Measurements from ENCODE around the gene PIP4K2A. TPM values are rescaled to one million over a fixed set of nuclear protein-coding genes. Genes with fewer than 3 reads are reported as not detected.

The PIP4K2A gene
- total RNA-seq, 1 donor from 2014 or later: 17.9 TPM

DNA sequence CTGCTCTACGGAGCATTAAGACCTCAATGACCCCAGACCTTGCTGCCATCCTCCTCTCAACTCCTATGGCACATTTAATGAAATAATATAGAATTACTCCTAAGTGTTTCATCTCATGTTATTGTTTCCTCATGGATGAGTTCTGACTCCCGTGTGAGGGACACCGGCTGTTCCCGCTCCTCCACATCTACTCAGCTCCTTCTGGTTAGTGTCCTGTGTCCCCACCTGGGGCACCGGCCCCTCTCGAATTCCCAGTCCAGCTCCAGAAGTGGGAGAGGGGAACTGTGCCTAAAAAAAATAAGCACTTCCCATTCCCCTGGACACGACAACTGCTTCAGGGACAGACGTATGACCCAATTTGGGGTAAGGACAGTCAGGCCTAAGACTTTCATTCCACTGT, 58.3 kb downstream of the PIP4K2A start:
- Histone ChIP-seq H3K4me3 (ENCODE audit: low read depth, low read length) (no peak overlapping the region), H3K36me3 (ENCODE audit: control insufficient read depth, insufficient read depth, low read length) (no peaks in the 10 kb centered on the region), H3K27me3 (ENCODE audit: control insufficient read depth, insufficient read depth, low read length) (no peaks in the 10 kb centered on the region)
- TF ChIP-seq, protein P1, sequence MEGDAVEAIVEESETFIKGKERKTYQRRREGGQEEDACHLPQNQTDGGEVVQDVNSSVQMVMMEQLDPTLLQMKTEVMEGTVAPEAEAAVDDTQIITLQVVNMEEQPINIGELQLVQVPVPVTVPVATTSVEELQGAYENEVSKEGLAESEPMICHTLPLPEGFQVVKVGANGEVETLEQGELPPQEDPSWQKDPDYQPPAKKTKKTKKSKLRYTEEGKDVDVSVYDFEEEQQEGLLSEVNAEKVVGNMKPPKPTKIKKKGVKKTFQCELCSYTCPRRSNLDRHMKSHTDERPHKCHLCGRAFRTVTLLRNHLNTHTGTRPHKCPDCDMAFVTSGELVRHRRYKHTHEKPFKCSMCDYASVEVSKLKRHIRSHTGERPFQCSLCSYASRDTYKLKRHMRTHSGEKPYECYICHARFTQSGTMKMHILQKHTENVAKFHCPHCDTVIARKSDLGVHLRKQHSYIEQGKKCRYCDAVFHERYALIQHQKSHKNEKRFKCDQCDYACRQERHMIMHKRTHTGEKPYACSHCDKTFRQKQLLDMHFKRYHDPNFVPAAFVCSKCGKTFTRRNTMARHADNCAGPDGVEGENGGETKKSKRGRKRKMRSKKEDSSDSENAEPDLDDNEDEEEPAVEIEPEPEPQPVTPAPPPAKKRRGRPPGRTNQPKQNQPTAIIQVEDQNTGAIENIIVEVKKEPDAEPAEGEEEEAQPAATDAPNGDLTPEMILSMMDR (IDR thresholded peaks at IDR 0.05; ENCODE audit: insufficient read depth, low read length, severe bottlenecking): no peak
- DNase-seq (ENCODE audit: low read depth): no peak
- no peak for FAIRE-seq

DNA sequence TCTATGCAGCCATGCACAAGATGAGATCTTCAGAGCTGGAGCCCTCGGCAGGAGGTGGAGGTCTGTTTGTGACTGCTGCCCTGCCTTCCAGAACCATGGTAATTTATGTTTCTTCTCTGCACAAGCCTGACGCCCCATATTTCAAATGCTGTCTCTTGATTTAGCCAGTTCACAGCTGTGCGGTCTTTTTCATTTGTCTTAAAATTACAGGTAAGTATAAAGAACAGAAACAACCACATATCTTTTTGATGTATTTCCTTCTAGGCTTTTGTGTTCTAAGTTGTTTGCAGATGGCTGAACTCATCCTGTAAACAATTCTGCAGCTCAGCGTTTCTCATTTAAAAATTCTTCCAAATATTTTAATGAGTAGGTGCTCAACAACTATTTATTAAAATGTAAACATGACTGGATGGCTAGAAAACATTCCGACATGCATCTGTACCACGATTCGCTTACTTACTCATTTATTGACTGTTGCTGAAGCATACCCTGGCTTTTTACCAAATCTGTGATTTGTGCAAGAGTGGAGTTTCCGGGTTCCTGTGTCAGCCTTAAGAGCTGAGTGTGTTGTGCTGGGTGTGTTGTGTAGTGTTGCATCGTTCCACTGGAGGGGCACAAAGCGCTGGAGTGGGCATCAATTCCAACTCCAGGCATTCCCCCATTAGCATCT, 58.9 kb downstream of the PIP4K2A start:
- Histone ChIP-seq H3K4me3 (ENCODE audit: low read depth, low read length) (no peak overlapping the region), H3K36me3 (ENCODE audit: control insufficient read depth, insufficient read depth, low read length) (no peaks in the 10 kb centered on the region), H3K27me3 (ENCODE audit: control insufficient read depth, insufficient read depth, low read length) (no peaks in the 10 kb centered on the region)
- FAIRE-seq (no peak), DNase-seq (ENCODE audit: low read depth) (peak; percentile 96)
- TF ChIP-seq, protein P1 (IDR thresholded peaks at IDR 0.05; ENCODE audit: insufficient read depth, low read length, severe bottlenecking): no peak

DNA sequence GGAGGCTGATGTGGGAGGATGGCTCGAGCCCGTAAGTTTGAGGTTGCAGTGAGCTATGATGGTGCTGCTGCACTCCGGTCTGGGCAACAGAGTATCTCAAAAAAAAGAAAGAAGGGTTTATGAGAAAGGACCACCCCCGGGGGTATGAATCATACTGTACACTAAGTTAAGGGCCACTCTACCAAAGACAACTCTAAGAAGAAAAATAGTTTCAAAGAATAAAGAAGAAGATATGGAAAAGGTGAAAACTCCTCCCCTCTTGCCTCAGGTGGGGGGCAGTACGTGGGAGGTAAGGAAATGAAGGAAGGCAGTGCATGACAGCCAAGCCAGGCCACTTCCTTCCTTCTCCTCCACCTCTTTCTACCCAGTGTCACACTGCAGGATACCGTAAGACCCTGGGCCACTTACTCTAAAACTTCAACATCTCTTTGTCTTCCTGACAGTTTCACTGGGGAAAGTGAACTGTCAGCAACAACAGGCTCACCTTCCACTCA, 61.3 kb downstream of the PIP4K2A start:
- no peak overlapping the region for H3K4me3 ChIP-seq (ENCODE audit: low read depth, low read length)
- FAIRE-seq (no peak), DNase-seq (ENCODE audit: low read depth) (no peak)
- no peaks in the 10 kb centered on the region for H3K36me3 ChIP-seq (ENCODE audit: control insufficient read depth, insufficient read depth, low read length)
- H3K27me3 ChIP-seq (ENCODE audit: control insufficient read depth, insufficient read depth, low read length): no peaks in the 10 kb centered on the region
- TF ChIP-seq, protein P1 (IDR thresholded peaks at IDR 0.05; ENCODE audit: insufficient read depth, low read length, severe bottlenecking): no peak

DNA sequence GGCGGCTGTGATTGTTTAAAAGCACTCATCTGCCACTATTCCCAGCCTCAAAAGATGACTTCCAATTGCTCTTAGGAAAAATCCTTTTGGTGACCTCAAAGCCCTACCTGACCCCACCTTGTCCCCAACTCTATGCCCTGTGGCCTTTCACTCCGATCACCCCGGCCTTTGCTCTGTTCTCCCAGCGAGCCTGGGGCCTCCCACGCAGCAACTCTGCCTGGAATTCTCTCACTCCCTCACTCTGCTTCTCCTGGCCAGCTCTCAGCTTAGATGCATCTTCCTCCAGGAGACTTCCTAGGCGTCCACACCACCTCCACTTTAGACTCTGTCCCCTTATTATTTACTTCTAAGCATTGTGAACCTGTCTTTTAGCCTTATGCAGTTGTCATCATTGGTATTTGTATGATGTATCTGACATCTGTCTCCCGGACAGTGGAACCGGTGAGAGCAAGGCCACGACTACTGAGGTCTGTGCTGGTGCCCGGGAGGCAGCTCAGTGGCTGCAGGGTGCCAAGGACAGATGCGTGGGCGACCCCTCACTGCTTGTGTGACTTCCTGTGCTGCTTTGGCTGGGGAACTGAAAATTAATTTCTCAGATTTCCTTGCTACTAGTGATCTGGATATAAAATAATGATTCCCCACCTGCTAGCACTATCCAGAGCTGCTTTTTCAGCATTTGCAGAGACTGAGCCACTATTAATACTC, 63.0 kb downstream of the PIP4K2A start:
- no peak overlapping the region for H3K4me3 ChIP-seq (ENCODE audit: low read depth, low read length)
- DNase-seq (ENCODE audit: low read depth) (no peak), FAIRE-seq (no peak)
- H3K36me3 ChIP-seq (ENCODE audit: control insufficient read depth, insufficient read depth, low read length): no peaks in the 10 kb centered on the region
- no peaks in the 10 kb centered on the region for H3K27me3 ChIP-seq (ENCODE audit: control insufficient read depth, insufficient read depth, low read length)
- TF ChIP-seq, protein P1 (IDR thresholded peaks at IDR 0.05; ENCODE audit: insufficient read depth, low read length, severe bottlenecking): no peak

DNA sequence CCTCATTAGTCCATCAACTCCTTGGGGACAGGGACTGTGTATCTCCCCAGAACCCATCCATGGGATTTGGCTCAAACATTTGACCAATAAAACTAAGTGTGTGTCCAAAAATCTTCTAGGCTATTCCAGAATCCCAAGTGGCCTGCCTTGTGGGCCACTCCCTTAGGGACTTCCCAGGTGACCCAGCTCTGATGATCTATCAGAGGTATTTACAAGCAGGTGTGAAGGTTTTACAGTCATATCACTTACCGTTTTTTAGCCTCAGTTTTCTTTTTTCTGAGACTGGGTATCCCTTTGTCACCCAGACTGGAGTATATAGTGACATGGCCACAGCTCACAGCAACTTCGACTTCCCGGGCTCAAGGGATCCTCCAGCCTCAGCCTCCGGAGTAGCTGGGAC, 64.4 kb downstream of the PIP4K2A start:
- H3K4me3 ChIP-seq (ENCODE audit: low read depth, low read length): no peak overlapping the region
- H3K36me3 ChIP-seq (ENCODE audit: control insufficient read depth, insufficient read depth, low read length): no peaks in the 10 kb centered on the region
- H3K27me3 ChIP-seq (ENCODE audit: control insufficient read depth, insufficient read depth, low read length): no peaks in the 10 kb centered on the region
- no peak for DNase-seq (ENCODE audit: low read depth)
- FAIRE-seq: no peak
- TF ChIP-seq, protein P1 (IDR thresholded peaks at IDR 0.05; ENCODE audit: insufficient read depth, low read length, severe bottlenecking): no peak

All from bronchial epithelial cell (primary cell).